CD4-positive, CD25-positive, alpha-beta regulatory T cell (primary cell): ENCODE measurements around the gene VIPR2. TPM values are rescaled to one million over a fixed set of nuclear protein-coding genes. Genes with fewer than 3 reads are reported as not detected.

Experiments used
- ATAC-seq, 2 donors: fragments of 150-1000 bp; cut with Tn5 transposase; one replicate each; pipeline ENCODE4 v1.10.0; 2021; ENCODE audit warnings: low read depth in 2 of 2, moderate number of reproducible peaks in 2 of 2, moderate library complexity in 1 of 2
- DNase-seq, 3 donors: peaks; one replicate each; pipeline versions ENCODE4 v3.0.0 to v3.0.0-alpha.2; 2012 to 2022; ENCODE audit warnings: mixed read lengths in 1 of 3
- H3K27ac ChIP-seq: one replicate; pipeline ENCODE4 v1.7.0; 2013; ENCODE audit warnings: mild to moderate bottlenecking, low read length; ENCODE audit not compliant: insufficient read depth, poor library complexity, severe bottlenecking
- H3K27me3 ChIP-seq: one replicate; pipeline ENCODE4 v1.7.0; 2013; ENCODE audit warnings: low read length; ENCODE audit not compliant: control insufficient read depth, insufficient read depth
- H3K36me3 ChIP-seq: one replicate; pipeline ENCODE4 v1.7.0; 2013; ENCODE audit warnings: mild to moderate bottlenecking, low read length, moderate library complexity; ENCODE audit not compliant: control insufficient read depth, insufficient read depth
- H3K4me1 ChIP-seq: 2 replicates; pipeline ENCODE4 v1.7.0; 2013; ENCODE audit warnings: mild to moderate bottlenecking, low read length; ENCODE audit not compliant: insufficient read depth, control insufficient read depth, poor library complexity, severe bottlenecking
- H3K4me3 ChIP-seq: one replicate; pipeline ENCODE4 v1.7.0; 2013; ENCODE audit warnings: low read depth, mild to moderate bottlenecking, low read length, moderate library complexity
- H3K9me3 ChIP-seq, 2 experiments: 1 replicate in 1 of 2; 2 replicates in 1 of 2; pipeline ENCODE4 v1.7.0; 2013; ENCODE audit warnings: low read length in 2 of 2, mild to moderate bottlenecking in 1 of 2, moderate library complexity in 1 of 2; ENCODE audit not compliant: control insufficient read depth in 2 of 2
- H3K27ac Mint-ChIP-seq, 3 donors: one replicate each; pipeline ENCODE4 v1.8.0; 2020 to 2022; ENCODE audit warnings: mild to moderate bottlenecking in 3 of 3, mixed read lengths in 3 of 3, moderate library complexity in 2 of 3
- H3K27me3 Mint-ChIP-seq: one replicate; pipeline ENCODE4 v1.8.0; 2022; ENCODE audit warnings: mild to moderate bottlenecking, mixed read lengths
- H3K36me3 Mint-ChIP-seq: one replicate; pipeline ENCODE4 v1.8.0; 2020; ENCODE audit warnings: mixed read lengths
- H3K4me1 Mint-ChIP-seq, 4 donors: one replicate each; pipeline ENCODE4 v1.8.0; 2020 to 2022; ENCODE audit warnings: mixed read lengths in 4 of 4, mild to moderate bottlenecking in 1 of 4
- H3K4me3 Mint-ChIP-seq, 4 donors: one replicate each; pipeline ENCODE4 v1.8.0; 2020 to 2022; ENCODE audit warnings: mild to moderate bottlenecking in 4 of 4, mixed read lengths in 4 of 4, moderate library complexity in 3 of 4
- H3K9me3 Mint-ChIP-seq, 7 donors: one replicate each; pipeline ENCODE4 v1.8.0; 2020 to 2022; ENCODE audit warnings: mixed read lengths in 7 of 7, mild to moderate bottlenecking in 3 of 7, moderate library complexity in 2 of 7
- polyA plus RNA-seq, 4 donors: library from polyadenylated mRNA; unstranded; fragments of 300-500 nt; fragmentation: Illumina TruSeq; gene quantifications; one replicate each; pipeline ENCODE4 v1.2.3, GENCODE V29; 2021
- total RNA-seq: library from RNA; stranded (reverse); gene quantifications from one replicate; pipeline ENCODE4 v1.2.3, GENCODE V29; 2022

Gene VIPR2
- total and polyA plus RNA-seq, 5 donors from 2014 or later, result not detected

GRCh38 chr7:159156436-159157245, 12.0 kb upstream of the VIPR2 start:
- no peak overlapping the region for H3K4me3 Mint-ChIP-seq
- H3K36me3 Mint-ChIP-seq, result no peaks in the 10 kb centered on the region

GRCh38 chr7:159155410-159155809, 10.7 kb upstream of the VIPR2 start:
- Mint-ChIP-seq H3K36me3 (no peaks in the 10 kb centered on the region), H3K4me1 (no peaks in the 10 kb centered on the region), H3K4me3 (no peak overlapping the region), H3K27ac (no peak overlapping the region), H3K9me3 (no peaks in the 10 kb centered on the region), H3K27me3 (peaks cover 10% of the 10 kb centered on the region)
- no peaks in the 10 kb centered on the region for H3K9me3 ChIP-seq
- no peak for DNase-seq
- no peak overlapping the region for H3K27ac ChIP-seq
- H3K27me3 ChIP-seq, result no peaks in the 10 kb centered on the region
- no peak overlapping the region for H3K4me3 ChIP-seq
- no peaks in the 10 kb centered on the region for H3K4me1 ChIP-seq
- no peak for ATAC-seq
- H3K36me3 ChIP-seq, result no peaks in the 10 kb centered on the region

More at GRCh38 chr7:159156436-159157245, 12.0 kb upstream of the VIPR2 start:
- no peaks in the 10 kb centered on the region for H3K36me3 ChIP-seq
- Mint-ChIP-seq H3K27ac (no peak overlapping the region), H3K27me3 (peaks cover 5% of the 10 kb centered on the region), H3K4me1 (no peaks in the 10 kb centered on the region), H3K9me3 (no peaks in the 10 kb centered on the region)
- H3K9me3 ChIP-seq, result no peaks in the 10 kb centered on the region
- no peak overlapping the region for H3K27ac ChIP-seq
- H3K27me3 ChIP-seq, result no peaks in the 10 kb centered on the region
- H3K4me3 ChIP-seq, result no peak overlapping the region
- DNase-seq (no peak), ATAC-seq (no peak)
- no peaks in the 10 kb centered on the region for H3K4me1 ChIP-seq

- H3K27me3 Mint-ChIP-seq, result peaks cover 10% of the 10 kb centered on the region
Measured at GRCh38 chr7:159154243-159154642, 9.6 kb upstream of the VIPR2 start.

GRCh38 chr7:159153511-159153910, 8.8 kb upstream of the VIPR2 start:
- no peaks in the 10 kb centered on the region for H3K9me3 Mint-ChIP-seq
- DNase-seq (no peak), ATAC-seq (no peak)
- no peak overlapping the region for H3K27ac Mint-ChIP-seq
- no peak overlapping the region for H3K4me3 ChIP-seq
- no peaks in the 10 kb centered on the region for H3K36me3 ChIP-seq
- H3K27me3 ChIP-seq, result no peaks in the 10 kb centered on the region
- H3K27me3 Mint-ChIP-seq, result peaks cover 10% of the 10 kb centered on the region
- H3K27ac ChIP-seq, result no peak overlapping the region
- no peaks in the 10 kb centered on the region for H3K4me1 ChIP-seq
- H3K4me1 Mint-ChIP-seq, result no peaks in the 10 kb centered on the region
- no peaks in the 10 kb centered on the region for H3K9me3 ChIP-seq
- H3K4me3 Mint-ChIP-seq, result no peak overlapping the region
- H3K36me3 Mint-ChIP-seq, result no peaks in the 10 kb centered on the region

More at GRCh38 chr7:159154243-159154642, 9.6 kb upstream of the VIPR2 start:
- Mint-ChIP-seq H3K27ac (no peak overlapping the region), H3K36me3 (no peaks in the 10 kb centered on the region), H3K9me3 (no peaks in the 10 kb centered on the region), H3K4me1 (no peaks in the 10 kb centered on the region), H3K4me3 (no peak overlapping the region)
- H3K27ac ChIP-seq, result no peak overlapping the region
- no peaks in the 10 kb centered on the region for H3K27me3 ChIP-seq
- H3K4me1 ChIP-seq, result no peaks in the 10 kb centered on the region
- no peak for ATAC-seq
- no peak overlapping the region for H3K4me3 ChIP-seq
- H3K36me3 ChIP-seq, result no peaks in the 10 kb centered on the region
- no peak for DNase-seq
- no peaks in the 10 kb centered on the region for H3K9me3 ChIP-seq

- ATAC-seq, result no peak
Measured at GRCh38 chr7:159152816-159153215, 8.1 kb upstream of the VIPR2 start.

GRCh38 chr7:159151231-159151630, 6.6 kb upstream of the VIPR2 start:
- Histone ChIP-seq H3K27me3 (peaks cover 5% of the 10 kb centered on the region), H3K27ac (no peak overlapping the region), H3K4me1 (no peaks in the 10 kb centered on the region), H3K36me3 (no peaks in the 10 kb centered on the region), H3K4me3 (no peak overlapping the region), H3K9me3 (no peaks in the 10 kb centered on the region)
- DNase-seq (no peak), ATAC-seq (no peak)
- Mint-ChIP-seq H3K4me1 (no peaks in the 10 kb centered on the region), H3K27ac (no peak overlapping the region), H3K27me3 (peaks cover 5% of the 10 kb centered on the region), H3K9me3 (no peaks in the 10 kb centered on the region), H3K4me3 (no peak overlapping the region), H3K36me3 (no peaks in the 10 kb centered on the region)

More at GRCh38 chr7:159152816-159153215, 8.1 kb upstream of the VIPR2 start:
- Mint-ChIP-seq H3K9me3 (no peaks in the 10 kb centered on the region), H3K27ac (no peak overlapping the region), H3K4me1 (no peaks in the 10 kb centered on the region), H3K4me3 (peak overlapping the region in 1 of 4 donors; percentile 21), H3K27me3 (peaks cover 10% of the 10 kb centered on the region), H3K36me3 (no peaks in the 10 kb centered on the region)
- Histone ChIP-seq H3K27ac (no peak overlapping the region), H3K4me1 (no peaks in the 10 kb centered on the region), H3K36me3 (no peaks in the 10 kb centered on the region), H3K4me3 (no peak overlapping the region), H3K9me3 (no peaks in the 10 kb centered on the region), H3K27me3 (no peaks in the 10 kb centered on the region)
- DNase-seq, result no peak

GRCh38 chr7:159149488-159149887, 4.8 kb upstream of the VIPR2 start:
- H3K27ac Mint-ChIP-seq, result no peak overlapping the region
- H3K4me3 Mint-ChIP-seq, result no peak overlapping the region
- peaks cover 10% of the 10 kb centered on the region for H3K27me3 Mint-ChIP-seq
- no peaks in the 10 kb centered on the region for H3K9me3 Mint-ChIP-seq
- Histone ChIP-seq H3K9me3 (no peaks in the 10 kb centered on the region), H3K4me3 (no peak overlapping the region), H3K4me1 (peaks cover under 1% of the 10 kb centered on the region), H3K27me3 (peaks cover 8% of the 10 kb centered on the region), H3K27ac (no peak overlapping the region), H3K36me3 (no peaks in the 10 kb centered on the region)
- H3K36me3 Mint-ChIP-seq, result no peaks in the 10 kb centered on the region
- peaks cover 0 to 4% (median 0%) of the 10 kb centered on the region in 4 donors for H3K4me1 Mint-ChIP-seq
- ATAC-seq, result no peak
- no peak for DNase-seq
